Measurements from ENCODE around the gene CYP26A1.

CYP26A1 gene

DNA sequence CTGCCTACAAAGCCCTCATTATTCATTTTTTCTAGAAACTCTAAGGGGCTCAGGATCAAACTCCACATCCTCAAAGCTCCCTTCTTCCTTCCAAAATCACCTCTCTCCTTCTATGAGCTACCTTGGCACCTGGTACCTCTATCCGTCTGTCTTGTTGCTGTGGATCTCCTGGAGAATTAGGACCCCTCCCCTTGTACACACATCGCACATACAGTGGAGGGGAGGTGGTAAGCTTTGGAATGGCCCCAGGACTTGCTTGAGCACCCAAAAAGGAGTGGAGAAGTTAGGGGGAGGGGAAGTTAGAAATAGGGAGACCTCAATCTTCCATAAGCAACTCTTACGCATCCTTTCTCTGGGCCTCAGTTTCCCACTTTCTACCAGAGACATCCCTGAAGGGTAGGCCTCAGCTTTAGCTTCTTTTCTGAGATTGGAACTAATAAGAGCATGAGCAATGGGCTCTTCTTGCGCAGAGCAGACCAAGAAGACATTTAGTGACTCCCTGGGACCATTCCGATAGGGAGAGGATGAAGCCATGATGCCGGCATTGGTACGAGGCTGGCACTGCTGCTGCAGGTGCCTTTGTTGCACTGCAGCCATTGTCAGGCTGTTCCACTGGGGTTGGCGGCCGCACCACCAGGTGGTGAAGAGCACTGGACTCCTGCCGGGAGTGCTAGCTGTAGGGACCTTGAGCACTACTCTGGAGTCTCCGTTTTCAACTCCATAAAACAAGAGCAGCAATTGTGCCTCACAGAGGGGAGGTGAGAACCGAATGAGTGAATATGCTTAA is 8.6 kb upstream of the CYP26A1 start:
- no peak for DNase-seq

DNA sequence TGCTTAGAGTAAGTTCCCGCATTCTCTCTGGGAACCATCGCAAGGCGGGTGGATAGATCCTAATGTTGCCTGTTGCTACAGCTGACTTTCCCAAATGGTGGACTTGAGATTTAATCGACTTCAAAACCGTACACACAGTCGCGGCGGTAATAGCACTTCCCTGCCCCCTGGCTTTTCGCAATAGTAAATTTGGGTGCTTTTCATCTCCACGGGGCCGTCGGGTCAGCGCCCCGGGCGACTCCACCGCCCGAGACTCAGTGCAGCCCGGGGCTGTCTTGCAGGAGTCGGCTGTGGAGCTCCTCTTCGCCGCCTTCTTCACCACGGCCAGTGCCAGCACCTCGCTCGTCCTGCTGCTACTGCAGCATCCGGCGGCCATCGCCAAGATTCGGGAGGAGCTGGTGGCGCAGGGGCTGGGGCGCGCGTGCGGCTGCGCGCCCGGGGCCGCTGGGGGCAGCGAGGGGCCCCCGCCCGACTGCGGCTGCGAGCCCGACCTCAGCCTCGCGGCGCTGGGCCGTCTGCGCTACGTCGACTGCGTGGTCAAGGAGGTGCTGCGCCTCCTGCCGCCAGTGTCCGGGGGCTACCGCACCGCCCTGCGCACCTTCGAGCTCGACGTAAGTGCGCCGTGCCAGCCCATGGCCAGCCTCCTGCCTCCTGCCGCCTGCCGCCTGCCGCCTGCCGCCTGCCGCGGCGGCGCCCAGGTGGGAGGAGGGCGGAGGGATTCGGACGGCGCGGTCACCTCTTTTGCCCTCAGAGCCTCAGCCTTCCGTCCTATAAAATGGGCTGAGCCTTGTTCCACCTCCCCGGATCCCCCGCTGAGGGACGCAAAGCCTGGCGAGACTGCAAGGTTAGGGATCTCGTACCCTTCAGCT is 7.8 kb upstream of the CYP26A1 start:
- DNase-seq: no peak

DNA sequence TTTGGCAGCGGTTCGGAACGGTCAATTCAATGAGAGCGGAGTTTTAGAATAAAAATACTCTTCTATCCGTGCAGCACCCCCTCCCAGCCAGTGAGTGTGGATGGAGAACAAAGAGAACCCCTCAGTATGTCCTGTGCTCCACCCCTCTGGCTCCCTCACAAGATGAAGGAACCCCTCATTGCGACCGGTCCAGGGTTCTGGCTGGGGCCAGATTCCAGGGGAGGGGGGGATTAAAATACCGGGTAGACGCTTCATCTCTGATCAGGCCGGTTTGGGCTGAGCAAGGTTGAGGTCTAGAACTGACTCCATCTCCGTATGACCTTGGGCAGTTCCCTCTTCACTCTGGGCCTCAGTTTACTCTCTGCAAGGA is 7.2 kb upstream of the CYP26A1 start:
- no peak for DNase-seq

DNA sequence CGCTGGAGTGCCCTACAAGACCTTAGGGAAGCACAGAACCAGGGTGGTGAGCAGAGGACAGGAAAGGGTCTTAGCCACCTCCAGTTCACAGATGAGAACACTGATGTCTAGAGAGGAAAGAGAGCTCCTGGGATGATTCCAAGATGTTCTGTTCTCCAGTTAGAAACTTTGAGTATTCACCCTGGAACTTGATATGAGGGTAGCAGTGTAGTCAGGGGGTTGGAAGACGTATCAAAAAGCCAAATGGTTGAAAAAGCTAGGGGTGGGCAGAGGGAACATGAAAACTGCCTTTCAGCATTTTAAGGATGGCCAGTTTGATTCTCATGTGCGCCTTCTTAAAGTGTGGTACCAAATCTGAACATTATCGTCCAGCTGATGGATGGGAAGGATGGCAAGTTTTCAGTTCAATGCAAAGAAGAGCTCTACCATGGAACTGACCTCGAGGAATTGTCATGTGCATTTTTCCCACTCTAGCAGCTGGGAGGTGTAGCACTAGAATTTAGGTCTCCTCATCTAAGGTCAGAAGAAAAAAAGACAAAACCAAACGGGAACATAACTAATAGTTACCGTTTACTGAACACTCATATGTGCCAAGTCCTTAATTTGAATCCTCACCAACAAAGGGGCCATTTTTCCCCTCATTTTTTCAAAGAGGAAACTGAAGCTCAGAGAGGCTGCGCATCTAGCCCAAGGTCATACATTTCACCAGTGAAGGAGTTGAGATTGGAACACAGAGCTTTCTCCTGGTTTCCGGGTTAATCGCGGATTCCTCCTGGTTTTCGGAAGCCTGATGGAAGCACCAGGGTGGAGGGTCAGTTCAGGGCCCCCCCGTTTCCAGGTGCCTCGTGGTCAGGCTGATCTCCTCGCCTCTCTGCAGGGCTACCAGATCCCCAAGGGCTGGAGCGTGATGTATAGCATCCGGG is 6.0 kb upstream of the CYP26A1 start:
- no peak for DNase-seq

DNA sequence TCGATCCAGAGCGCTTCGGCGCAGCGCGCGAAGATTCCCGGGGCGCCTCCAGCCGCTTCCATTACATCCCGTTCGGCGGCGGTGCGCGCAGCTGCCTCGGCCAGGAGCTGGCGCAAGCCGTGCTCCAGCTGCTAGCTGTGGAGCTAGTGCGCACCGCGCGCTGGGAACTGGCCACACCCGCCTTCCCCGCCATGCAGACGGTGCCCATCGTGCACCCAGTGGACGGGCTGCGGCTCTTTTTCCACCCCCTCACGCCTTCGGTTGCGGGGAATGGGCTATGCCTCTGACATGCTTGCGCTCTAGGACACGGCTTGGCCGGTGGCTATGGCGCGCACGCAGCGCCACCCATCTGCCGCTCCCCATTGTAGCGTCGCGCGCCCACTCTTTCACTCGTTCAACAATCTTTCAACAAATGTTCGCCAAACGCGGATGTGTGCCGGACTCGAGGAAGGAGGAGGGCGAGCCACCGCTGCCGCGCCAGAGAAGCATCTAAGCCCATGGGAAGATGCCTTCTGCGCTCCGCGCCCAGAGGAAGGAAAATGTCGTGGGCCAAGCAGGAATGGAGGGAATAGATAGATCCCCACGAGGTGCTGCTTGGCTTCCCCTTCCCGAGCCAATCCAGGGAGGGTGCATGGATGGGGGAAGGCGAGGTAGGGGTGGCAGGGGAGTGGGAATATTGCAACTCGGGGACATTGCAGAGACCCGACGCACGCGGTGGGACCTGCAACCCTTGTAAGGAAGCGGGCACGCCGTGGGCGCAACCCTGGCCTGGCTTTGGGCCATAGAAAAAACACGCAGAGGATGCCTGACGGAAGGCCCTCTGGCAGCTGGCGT is 5.1 kb upstream of the CYP26A1 start:
- no peak for DNase-seq

DNA sequence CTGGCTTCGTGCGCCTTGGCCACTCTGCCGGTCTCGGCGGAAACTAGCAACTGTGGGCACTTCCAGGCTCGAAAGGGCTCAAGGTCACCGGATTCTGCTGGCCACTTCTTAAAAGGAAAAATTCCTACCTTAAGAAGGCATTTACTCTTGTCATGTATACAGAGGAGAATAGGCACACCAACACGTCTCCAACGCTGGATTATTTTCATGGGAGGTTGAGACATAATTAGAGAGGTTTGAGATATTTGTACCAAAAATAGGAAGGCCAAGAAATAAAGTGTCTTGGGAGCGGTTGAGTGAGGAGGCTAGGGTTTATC is 4.5 kb upstream of the CYP26A1 start:
- no peak for DNase-seq

DNA sequence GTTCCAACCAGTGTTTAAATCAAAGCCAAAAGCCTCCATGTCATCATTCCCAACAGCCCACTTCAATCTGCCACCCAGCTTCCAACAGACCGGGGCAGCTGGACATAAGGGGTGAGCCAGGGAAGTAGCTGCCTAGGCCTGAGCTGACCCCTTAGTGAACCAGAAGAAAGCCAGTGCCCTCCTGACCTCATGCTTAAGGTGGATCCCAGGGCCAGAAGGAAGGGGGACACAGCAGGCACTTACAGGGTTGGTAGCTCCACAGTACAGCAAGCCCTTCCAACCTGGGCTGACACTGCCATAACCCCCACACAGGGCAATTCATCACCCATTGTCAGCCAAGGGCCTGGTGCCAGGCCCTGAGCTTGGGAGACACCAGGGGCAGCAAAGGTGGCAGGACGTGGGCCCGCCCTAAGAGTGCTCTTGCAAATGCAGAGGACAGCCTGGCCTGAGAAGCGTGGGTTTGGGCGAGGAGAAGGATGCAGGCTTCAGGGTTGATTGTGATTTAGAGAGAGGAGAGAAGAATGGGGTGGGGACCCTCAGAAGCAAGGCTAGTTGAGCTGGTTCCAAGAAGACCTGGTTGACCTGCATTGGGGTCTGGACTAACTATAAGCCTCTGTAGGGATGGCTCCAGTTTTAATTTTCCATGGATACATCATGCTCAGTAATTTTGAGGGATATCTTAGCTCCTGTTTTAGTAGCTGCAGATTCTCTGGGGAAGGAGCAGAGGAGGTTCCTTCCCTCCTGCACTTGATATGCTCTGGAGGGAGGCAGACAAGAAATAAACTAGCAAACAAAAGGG is 3.1 kb upstream of the CYP26A1 start:
- DNase-seq: no peak

DNA sequence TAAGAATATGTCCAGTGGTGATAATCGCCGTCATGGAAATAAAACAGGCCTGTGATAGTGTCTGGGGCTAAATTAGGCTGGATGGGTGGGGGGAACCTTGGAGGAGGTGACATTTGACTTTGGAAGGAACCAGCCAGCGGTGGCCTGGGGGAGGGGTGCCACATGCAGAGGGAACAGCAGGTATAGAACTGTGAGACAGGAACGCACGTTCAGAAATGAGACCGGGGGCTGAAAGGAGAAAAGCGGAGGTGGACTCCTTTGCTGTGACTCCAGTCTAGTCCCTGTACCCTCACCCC is 2.6 kb upstream of the CYP26A1 start:
- no peak for DNase-seq

DNA sequence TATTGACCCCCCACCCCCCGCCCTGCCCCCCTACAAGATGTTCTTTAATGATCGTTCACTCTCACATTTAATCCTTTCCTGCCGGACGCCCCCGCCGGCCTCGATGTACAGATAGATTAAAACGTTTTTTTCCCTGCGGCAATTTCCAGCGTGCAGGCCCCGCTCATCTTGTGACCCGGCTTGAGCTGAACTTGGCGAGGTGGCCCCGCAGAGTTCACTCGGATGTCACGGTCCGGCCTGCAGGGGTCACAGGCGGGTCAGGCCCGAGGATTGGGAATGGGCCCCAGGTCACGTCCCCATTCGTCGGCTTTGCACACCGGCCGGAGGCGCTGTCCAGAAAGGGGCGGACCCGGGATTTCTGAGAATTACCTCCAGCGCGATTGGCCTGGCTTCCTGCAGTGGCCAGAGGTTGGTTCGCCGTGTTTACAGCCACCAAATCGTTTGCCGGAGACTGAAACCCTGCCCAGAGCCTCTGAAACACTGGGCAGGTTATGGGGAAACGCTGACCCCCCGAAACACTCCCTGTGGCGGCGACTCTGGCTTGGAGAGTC is 1.9 kb upstream of the CYP26A1 start:
- DNase-seq: no peak

DNA sequence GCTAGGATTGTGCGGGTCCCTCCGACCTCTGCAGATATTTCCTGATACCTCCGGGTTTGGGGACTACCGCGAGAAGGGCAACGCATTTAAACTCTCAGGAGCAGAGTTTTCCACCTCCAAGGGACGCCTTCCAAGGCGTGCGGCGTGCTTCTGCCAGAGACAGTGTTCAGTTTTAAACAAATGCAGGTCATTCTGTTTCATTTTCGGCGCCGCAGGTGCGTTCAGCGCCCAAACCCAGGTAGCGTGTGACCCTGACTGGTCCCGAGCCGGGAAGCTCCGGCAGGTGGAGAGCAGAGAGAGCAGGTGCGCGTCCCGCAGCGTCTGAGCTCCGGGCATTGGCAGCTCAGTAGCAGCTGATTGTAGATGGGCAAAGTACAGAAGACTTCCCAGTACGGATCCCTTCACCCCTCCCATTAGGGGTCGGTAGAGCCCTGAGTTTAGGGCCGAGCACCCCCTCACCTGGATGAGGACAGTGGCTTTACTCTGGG is 1.4 kb upstream of the CYP26A1 start:
- no peak for DNase-seq

DNA sequence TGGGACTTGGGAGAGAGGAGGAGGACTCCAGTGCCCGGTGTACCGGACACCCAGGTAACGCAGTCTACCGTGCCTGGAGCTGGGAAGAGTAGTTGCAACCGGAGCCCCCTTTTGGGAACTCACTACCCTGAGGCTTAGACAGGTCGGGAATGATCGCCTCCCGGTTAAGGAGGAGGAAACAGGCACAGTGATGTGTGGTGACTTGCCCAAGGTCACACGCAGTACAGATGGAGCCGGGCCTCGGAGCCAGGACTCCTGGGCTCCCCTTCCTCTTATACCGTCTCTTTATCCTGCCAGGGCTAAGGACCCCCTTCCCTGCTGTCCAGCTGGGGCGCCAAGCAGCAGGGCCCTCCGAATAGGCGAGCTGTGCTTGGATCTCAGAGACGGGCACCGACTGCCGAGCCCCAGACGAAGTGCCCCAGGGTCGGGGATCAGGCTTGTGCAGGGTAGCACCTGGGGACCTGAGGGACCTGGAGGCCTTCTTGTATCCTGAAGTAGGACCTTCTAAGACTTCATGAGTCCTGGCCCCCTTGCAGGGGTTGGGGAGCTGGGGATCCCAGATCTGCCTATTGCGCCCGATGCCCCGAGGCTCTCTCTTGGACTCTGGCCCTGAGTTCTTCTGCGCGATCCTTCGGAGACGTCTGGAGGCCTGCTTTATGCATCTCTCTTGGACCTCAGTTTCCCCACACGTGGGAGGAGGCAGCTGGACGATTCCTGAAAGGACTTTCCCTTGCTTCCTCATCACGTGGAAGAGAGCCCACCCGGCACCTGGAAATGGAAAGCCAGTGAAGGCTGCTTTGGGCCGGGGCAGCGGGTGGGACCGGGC is 767 bp upstream of the CYP26A1 start:
- no peak for DNase-seq

DNA sequence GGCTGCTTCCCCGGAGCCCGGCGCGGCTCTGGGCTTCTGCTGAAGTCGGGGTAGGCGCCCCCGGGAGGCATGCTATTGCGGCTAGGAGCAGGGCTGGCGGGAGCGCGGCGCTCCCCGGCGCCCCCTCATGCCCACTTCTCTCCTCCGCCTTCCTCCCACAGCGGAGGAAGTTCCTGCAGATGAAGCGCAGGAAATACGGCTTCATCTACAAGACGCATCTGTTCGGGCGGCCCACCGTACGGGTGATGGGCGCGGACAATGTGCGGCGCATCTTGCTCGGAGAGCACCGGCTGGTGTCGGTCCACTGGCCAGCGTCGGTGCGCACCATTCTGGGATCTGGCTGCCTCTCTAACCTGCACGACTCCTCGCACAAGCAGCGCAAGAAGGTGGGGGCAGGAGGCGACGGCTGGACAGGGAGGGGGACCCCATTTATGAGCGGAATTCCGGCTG is 479 bp downstream of the CYP26A1 start:
- no peak for DNase-seq

DNA sequence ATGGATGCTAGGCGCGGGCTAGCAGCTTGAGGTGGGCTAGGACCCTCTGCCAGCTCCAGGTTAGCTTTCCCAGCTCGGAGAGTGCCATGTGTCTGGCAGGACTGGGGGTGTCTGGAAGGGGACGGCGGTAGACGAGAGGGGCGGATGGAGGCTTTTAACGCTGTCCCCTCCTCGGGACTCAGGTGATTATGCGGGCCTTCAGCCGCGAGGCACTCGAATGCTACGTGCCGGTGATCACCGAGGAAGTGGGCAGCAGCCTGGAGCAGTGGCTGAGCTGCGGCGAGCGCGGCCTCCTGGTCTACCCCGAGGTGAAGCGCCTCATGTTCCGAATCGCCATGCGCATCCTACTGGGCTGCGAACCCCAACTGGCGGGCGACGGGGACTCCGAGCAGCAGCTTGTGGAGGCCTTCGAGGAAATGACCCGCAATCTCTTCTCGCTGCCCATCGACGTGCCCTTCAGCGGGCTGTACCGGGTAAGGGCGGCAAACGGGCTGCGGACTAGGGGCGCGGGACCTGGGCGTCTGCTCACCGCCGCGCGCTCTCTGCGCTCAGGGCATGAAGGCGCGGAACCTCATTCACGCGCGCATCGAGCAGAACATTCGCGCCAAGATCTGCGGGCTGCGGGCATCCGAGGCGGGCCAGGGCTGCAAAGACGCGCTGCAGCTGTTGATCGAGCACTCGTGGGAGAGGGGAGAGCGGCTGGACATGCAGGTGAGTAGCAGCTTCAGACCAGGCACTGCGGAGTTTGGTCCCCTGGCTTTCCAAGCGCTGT is 1.1 kb downstream of the CYP26A1 start:
- no peak for DNase-seq

DNA sequence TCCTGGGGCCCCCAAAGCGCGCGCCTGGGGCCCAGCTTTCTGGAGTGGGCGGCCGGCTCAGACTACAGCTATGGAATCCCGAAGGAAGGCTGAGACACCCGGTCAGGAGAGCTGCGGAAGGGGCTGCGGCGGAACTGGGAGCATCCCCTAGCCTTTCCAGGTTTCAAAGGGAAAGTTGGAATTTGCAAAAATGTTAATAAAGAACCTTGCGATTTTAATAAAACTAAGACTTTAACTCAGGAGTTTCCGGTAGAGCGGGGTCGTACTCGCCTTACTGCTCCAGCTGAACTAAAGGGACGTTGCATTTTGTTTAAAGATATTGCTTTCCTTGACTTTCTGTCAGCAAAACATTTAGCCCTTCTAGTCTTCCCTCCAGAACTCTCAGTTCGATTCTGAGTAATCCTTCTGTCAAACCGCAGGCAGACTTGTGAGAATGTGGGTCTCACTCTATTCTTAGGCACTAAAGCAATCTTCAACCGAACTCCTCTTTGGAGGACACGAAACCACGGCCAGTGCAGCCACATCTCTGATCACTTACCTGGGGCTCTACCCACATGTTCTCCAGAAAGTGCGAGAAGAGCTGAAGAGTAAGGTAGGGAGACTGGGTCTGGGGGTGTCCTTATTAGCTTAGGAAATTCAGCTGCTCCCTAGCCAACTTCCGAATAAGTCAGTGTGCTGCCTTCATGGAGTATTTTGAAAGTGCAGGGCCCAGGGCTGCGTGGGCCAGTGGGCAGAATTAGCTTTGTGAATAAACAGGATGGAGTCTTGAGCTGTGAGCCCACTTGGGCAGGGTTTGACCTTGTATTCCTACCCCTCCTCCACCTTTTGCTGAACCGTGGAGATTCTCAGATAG is 1.9 kb downstream of the CYP26A1 start:
- DNase-seq: no peak

DNA sequence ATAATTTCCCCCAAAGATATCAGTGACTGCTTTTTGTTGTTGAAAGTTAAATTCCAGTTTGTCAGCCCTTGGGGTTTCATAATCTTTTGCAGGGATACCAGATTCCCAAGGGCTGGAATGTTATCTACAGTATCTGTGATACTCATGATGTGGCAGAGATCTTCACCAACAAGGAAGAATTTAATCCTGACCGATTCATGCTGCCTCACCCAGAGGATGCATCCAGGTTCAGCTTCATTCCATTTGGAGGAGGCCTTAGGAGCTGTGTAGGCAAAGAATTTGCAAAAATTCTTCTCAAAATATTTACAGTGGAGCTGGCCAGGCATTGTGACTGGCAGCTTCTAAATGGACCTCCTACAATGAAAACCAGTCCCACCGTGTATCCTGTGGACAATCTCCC is 3.2 kb downstream of the CYP26A1 start:
- no peak for DNase-seq

DNA sequence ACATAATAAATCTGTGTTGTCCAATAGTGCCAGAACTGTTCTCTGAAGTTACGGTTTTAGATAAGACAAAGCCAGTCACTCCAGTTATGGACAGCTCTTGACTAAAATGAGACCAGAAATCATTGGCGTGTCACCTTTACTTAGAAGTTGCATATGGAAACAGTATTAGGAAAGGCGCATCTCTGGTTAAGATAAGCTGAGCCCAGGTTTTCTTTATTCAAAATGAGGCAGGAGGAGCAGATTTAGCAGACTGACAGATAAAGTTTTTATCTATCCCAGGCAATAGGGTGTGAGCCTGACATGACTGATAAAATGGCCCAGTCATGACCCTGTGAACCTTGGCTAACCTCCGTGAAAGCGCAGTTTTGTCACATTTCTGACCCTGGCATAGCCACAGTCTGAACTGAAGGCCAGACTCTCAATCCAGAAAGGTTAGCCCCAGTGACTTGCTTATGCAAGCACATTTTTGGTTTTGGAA is 4.2 kb downstream of the CYP26A1 start:
- DNase-seq: no peak

DNA sequence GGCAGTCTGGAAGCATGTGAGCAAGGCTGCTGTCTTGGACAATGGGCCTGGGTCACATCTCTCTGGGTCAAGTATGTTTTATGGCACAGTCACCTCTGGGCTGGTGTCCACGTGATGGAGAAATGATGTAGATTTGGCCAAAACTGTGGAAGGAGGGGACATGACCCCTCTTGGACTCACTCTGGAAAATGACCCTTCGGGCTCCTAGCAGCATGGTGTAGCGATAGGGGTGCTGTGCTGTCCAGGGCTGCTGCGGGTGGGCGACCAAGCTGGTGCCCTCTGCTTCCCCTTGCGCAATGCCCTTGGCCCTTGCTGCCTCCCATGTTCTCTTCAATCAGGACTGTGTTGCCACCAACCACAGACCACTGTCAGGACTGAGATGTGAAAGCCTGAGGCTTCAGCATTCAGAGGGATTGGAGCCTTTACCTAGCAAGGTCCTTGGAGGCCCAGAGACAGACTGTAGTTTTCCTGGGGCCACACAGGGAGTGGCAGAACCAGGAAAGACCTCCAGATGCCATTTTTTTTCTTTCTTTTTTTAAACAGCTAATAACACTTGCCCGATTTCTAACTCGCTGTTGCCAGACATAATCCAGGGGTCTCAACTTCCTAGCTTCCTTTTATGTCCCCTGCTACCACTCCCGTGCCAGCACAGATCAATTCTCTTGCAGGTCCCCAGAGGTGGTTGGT is 6.1 kb downstream of the CYP26A1 start:
- DNase-seq: no peak
